Liver (tissue), 9 donors: ENCODE data around the gene CTSW. TPM values are rescaled to one million over a fixed set of nuclear protein-coding genes. Genes with fewer than 3 reads are reported as not detected.

Experiments
- DNase-seq: peaks from one replicate; pipeline ENCODE4 v3.0.0-alpha.2; 2017; ENCODE audit warnings: low spot score
- H3K27ac ChIP-seq, 2 donors: one replicate each; pipeline ENCODE4 v1.7.0; 2013; ENCODE audit warnings: inconsistent platforms in 2 of 2, low read length in 2 of 2, control low read depth in 1 of 2, low read depth in 1 of 2, mild to moderate bottlenecking in 1 of 2
- H3K27me3 ChIP-seq, 4 donors: one replicate each; pipeline versions ENCODE4 v1.6.1 to v1.7.0; 2013; ENCODE audit warnings: low read length in 3 of 4, inconsistent platforms in 1 of 4, mild to moderate bottlenecking in 1 of 4, moderate library complexity in 1 of 4; ENCODE audit not compliant: control insufficient read depth in 4 of 4, insufficient read depth in 4 of 4
- H3K36me3 ChIP-seq, 4 donors: one replicate each; pipeline versions ENCODE4 v1.6.1 to v1.7.0; 2013; ENCODE audit warnings: low read length in 3 of 4, mild to moderate bottlenecking in 3 of 4, low read depth in 1 of 4, moderate library complexity in 1 of 4; ENCODE audit not compliant: control insufficient read depth in 4 of 4, insufficient read depth in 3 of 4
- H3K4me1 ChIP-seq, 4 donors: one replicate each; pipeline versions ENCODE4 v1.6.1 to v1.7.0; 2013; ENCODE audit warnings: low read length in 3 of 4, mild to moderate bottlenecking in 3 of 4, moderate library complexity in 1 of 4; ENCODE audit not compliant: control insufficient read depth in 4 of 4, insufficient read depth in 4 of 4
- H3K4me3 ChIP-seq, 3 donors: one replicate each; pipeline versions ENCODE4 v1.6.1 to v1.7.0; 2013; ENCODE audit warnings: low read length in 3 of 3, control low read depth in 1 of 3, low read depth in 1 of 3, mild to moderate bottlenecking in 1 of 3
- H3K9ac ChIP-seq, 2 donors: one replicate each; pipeline ENCODE4 v1.7.0; 2013; ENCODE audit warnings: low read length in 2 of 2, mild to moderate bottlenecking in 2 of 2, moderate library complexity in 2 of 2, control low read depth in 1 of 2, low read depth in 1 of 2
- H3K9me3 ChIP-seq, 4 donors: one replicate each; pipeline versions ENCODE4 v1.6.1 to v1.7.0; 2013; ENCODE audit warnings: low read length in 3 of 4; ENCODE audit not compliant: control insufficient read depth in 4 of 4
- EGR1 ChIP-seq, 2 donors: IDR thresholded peaks; 2 replicates each; pipeline ENCODE4 v1.6.1; 2016 to 2018; ENCODE audit warnings: antibody characterized with exemption in 2 of 2, low read depth in 2 of 2
- FOXA1 ChIP-seq: IDR thresholded peaks from 2 replicates; pipeline ENCODE4 v1.6.1; 2016; ENCODE audit warnings: antibody characterized with exemption
- FOXA2 ChIP-seq: IDR thresholded peaks from 2 replicates; pipeline ENCODE4 v1.6.1; 2016; ENCODE audit warnings: antibody characterized with exemption
- GABPA ChIP-seq, 2 donors: IDR thresholded peaks in 1 of 2; conservative IDR thresholded peaks in 1 of 2; 2 replicates each; pipeline ENCODE4 v1.6.1; 2016; ENCODE audit warnings: antibody characterized with exemption in 2 of 2, mild to moderate bottlenecking in 1 of 2, moderate library complexity in 1 of 2
- HNF4A ChIP-seq, 2 donors: conservative IDR thresholded peaks; 2 replicates each; pipeline ENCODE4 v1.6.1; 2016; ENCODE audit warnings: antibody characterized with exemption in 2 of 2, mild to moderate bottlenecking in 2 of 2
- HNF4G ChIP-seq: IDR thresholded peaks from 2 replicates; pipeline ENCODE4 v1.6.1; 2016; ENCODE audit warnings: antibody characterized with exemption
- JUND ChIP-seq, 2 donors: IDR thresholded peaks; 2 replicates each; pipeline ENCODE4 v1.6.1; 2016; ENCODE audit warnings: antibody characterized with exemption in 2 of 2
- NR2F2 ChIP-seq: IDR thresholded peaks from 2 replicates; pipeline ENCODE4 v1.6.1; 2016; ENCODE audit warnings: antibody characterized with exemption
- RAD21 ChIP-seq, 2 donors: IDR thresholded peaks; 2 replicates each; pipeline ENCODE4 v1.6.1; 2016; ENCODE audit warnings: antibody characterized with exemption in 2 of 2, mild to moderate bottlenecking in 2 of 2
- RXRA ChIP-seq, 2 donors: IDR thresholded peaks; 2 replicates each; pipeline ENCODE4 v1.6.1; 2017 to 2018; ENCODE audit warnings: antibody characterized with exemption in 2 of 2, mild to moderate bottlenecking in 1 of 2
- SP1 ChIP-seq: IDR thresholded peaks from 2 replicates; pipeline ENCODE4 v1.6.1; 2018; ENCODE audit warnings: antibody characterized with exemption, mild to moderate bottlenecking
- TAF1 ChIP-seq: conservative IDR thresholded peaks from 2 replicates; pipeline ENCODE4 v1.6.1; 2016; ENCODE audit warnings: antibody characterized with exemption, mild to moderate bottlenecking
- YY1 ChIP-seq: IDR thresholded peaks from 2 replicates; pipeline ENCODE4 v1.6.1; 2016; ENCODE audit warnings: antibody characterized with exemption, mild to moderate bottlenecking
- WGBS: extraction: QIAGEN DNeasy Blood & Tissue Kit; methylation state at CpG from one replicate; pipeline ENCODE4 v1.1.7; 2013; 5-methylcytosine and 5-hydroxymethylcytosine counted together
- polyA plus RNA-seq, 2 donors: library from polyadenylated mRNA; stranded (reverse) in 1 of 2; unstranded in 1 of 2; fragments of 200-250 nt in 1 of 2; fragments of >200 nt in 1 of 2; fragmentation: Nextera tagmentation in 1 of 2; extraction: Ambion mirVana in 1 of 2; gene quantifications; one replicate each; pipeline versions ENCODE4 v1.2.1 to v1.2.3, GENCODE V29; 2013 to 2015
- total RNA-seq, 2 donors: library from RNA; depleted of rRNA; stranded (reverse); fragments of >200 nt; gene quantifications; one replicate each; pipeline ENCODE4 v1.2.3, GENCODE V29; 2014
- TF ChIP-seq, protein P1 (sequence below): IDR thresholded peaks from 2 replicates; pipeline ENCODE4 v1.6.1; 2016; ENCODE audit warnings: antibody characterized with exemption
- TF ChIP-seq, protein P2 (sequence below): fragments of 150-350 bp; IDR thresholded peaks from 2 replicates; pipeline ENCODE4 v1.5.1; 2017; ENCODE audit warnings: improper control_type of control experiment, low read depth, low read length; ENCODE audit not compliant: missing input control
- TF ChIP-seq, protein P3 (sequence below): IDR thresholded peaks from 2 replicates; pipeline ENCODE4 v1.6.1; 2016; ENCODE audit warnings: antibody characterized with exemption, mild to moderate bottlenecking
- TF ChIP-seq, protein P4 (sequence below): IDR thresholded peaks from 2 replicates; pipeline ENCODE4 v1.6.1; 2016; ENCODE audit warnings: antibody characterized with exemption
- TF ChIP-seq, protein P5 (sequence below): IDR thresholded peaks from 2 replicates; pipeline ENCODE4 v1.6.1; 2016; ENCODE audit warnings: antibody characterized with exemption
- donor health status: healthy.
- donor health status: healthy.
- donor health status: healthy.
- donor health status: healthy.
- donor health status: healthy.

The CTSW gene
- total and polyA plus RNA-seq, 4 donors: 1.3 to 2.9 (median 2.1) TPM

DNA sequence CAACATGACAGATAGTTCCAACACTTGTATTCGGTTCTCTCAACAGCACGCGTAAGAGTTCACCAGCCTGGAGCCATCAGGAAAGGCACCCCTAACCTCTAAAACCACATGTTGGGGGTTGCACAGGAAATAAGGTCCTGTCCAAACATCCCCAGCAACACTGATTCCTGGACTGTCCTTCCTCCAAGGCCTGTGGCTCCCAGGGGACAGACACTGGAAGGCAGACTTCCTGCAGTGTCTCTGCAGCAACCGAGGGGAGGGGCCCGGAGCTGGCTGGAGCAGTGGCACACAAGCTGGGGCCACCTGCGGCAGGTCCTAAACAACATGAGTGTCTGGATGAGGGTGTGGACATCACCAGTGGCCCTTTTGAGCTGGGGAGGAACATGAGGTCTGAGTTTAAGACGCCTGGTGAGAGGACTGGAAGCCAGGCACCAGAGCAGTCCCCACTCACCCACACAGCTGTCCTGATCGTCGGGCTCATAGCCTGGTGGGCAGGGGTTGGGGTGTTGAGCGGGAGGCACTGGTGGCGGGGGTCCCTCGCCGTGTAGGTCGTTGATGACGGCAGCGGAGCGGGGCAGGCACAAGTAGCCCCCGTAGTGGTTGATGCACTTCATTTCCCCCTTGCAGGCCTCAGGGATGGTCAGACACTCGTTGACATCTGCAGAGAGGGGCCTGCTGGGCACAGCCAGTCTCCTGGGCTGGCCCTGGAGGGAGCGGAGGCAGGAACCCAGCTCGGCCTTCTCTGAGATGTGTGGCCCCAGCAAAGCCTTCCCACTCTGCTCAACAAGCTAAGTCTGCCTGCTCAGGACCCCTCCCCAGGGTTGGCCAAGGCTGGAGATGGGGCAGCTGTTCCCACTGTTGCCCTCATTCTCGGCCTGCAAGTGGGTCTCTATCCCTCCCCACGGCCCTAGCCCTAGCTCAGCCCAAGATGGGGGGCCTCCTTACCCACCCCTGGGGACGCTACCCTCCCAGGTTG lies 8.6 kb upstream of the CTSW start:
- no peak overlapping the region for H3K9ac ChIP-seq
- TF ChIP-seq NR2F2: peak; percentile 51
- TF ChIP-seq, protein P1, sequence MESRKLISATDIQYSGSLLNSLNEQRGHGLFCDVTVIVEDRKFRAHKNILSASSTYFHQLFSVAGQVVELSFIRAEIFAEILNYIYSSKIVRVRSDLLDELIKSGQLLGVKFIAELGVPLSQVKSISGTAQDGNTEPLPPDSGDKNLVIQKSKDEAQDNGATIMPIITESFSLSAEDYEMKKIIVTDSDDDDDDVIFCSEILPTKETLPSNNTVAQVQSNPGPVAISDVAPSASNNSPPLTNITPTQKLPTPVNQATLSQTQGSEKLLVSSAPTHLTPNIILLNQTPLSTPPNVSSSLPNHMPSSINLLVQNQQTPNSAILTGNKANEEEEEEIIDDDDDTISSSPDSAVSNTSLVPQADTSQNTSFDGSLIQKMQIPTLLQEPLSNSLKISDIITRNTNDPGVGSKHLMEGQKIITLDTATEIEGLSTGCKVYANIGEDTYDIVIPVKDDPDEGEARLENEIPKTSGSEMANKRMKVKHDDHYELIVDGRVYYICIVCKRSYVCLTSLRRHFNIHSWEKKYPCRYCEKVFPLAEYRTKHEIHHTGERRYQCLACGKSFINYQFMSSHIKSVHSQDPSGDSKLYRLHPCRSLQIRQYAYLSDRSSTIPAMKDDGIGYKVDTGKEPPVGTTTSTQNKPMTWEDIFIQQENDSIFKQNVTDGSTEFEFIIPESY: no peak
- H3K27ac ChIP-seq: no peak overlapping the region
- peaks cover 0 to 20% (median 6%) of the 10 kb centered on the region in 4 donors for H3K4me1 ChIP-seq
- H3K4me3 ChIP-seq: no peak overlapping the region
- no peaks in the 10 kb centered on the region for H3K27me3 ChIP-seq
- no peaks in the 10 kb centered on the region for H3K9me3 ChIP-seq
- 78% methylated on average over 24 of the region's 24 CpGs for WGBS
- DNase-seq: no peak
- H3K36me3 ChIP-seq: peaks cover 0 to 13% (median 3%) of the 10 kb centered on the region in 4 donors

DNA sequence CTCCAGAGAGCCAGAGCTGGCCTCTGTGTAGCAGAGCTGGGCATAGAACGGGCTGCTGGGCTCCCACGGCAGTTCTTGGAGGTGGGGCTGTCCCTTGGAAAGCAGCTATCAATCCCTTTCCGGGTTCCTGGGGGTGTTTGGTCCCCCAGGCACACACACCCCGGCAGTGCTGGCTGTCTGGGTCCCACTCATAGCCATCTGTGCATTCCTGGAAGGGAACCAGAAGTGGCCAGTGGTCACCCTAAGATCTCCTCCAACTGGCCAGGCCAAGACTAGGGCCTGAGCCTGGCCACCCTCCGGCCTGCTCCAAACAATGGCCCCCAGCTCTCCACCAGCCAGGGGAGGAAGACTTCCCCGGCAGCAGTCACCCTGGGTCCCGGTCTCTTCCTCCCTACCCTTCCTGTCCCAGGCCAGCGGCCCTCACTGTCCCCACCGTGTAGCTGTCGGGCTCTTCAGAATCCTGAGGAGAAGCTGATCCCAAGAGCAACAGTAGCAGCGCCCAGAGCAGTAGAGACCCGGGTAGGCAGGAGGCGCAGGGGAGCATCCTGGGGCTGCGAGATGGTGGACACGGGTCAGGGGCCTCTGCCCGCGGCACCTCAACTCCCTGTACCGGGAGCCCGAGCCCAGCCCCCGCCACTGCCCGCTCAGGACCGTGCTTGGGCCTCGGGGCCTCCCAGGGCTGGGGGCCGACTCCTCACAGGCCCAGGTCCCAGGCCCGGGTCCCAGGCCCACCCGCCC lies 7.7 kb upstream of the CTSW start:
- WGBS: 62% methylated on average over 26 of the region's 26 CpGs
- Histone ChIP-seq H3K9ac (no peak overlapping the region), H3K9me3 (no peaks in the 10 kb centered on the region), H3K27me3 (no peaks in the 10 kb centered on the region), H3K4me3 (peak overlapping the region in 1 of 3 donors; percentile 41), H3K27ac (peak overlapping the region; percentile 28 to 54), H3K4me1 (peaks cover 0 to 20% (median 6%) of the 10 kb centered on the region in 4 donors), H3K36me3 (peaks cover 0 to 4% (median 0%) of the 10 kb centered on the region in 4 donors)
- no peak for DNase-seq
- no peak for TF ChIP-seq FOXA1
- no peak for TF ChIP-seq TAF1
- no peak for TF ChIP-seq EGR1 (IDR thresholded peaks at IDR 0.05; ENCODE audit: low read depth in 2 of 2)
- TF ChIP-seq, protein P1: no peak
- TF ChIP-seq, protein P2, sequence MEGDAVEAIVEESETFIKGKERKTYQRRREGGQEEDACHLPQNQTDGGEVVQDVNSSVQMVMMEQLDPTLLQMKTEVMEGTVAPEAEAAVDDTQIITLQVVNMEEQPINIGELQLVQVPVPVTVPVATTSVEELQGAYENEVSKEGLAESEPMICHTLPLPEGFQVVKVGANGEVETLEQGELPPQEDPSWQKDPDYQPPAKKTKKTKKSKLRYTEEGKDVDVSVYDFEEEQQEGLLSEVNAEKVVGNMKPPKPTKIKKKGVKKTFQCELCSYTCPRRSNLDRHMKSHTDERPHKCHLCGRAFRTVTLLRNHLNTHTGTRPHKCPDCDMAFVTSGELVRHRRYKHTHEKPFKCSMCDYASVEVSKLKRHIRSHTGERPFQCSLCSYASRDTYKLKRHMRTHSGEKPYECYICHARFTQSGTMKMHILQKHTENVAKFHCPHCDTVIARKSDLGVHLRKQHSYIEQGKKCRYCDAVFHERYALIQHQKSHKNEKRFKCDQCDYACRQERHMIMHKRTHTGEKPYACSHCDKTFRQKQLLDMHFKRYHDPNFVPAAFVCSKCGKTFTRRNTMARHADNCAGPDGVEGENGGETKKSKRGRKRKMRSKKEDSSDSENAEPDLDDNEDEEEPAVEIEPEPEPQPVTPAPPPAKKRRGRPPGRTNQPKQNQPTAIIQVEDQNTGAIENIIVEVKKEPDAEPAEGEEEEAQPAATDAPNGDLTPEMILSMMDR: no peak
- TF ChIP-seq, protein P3, sequence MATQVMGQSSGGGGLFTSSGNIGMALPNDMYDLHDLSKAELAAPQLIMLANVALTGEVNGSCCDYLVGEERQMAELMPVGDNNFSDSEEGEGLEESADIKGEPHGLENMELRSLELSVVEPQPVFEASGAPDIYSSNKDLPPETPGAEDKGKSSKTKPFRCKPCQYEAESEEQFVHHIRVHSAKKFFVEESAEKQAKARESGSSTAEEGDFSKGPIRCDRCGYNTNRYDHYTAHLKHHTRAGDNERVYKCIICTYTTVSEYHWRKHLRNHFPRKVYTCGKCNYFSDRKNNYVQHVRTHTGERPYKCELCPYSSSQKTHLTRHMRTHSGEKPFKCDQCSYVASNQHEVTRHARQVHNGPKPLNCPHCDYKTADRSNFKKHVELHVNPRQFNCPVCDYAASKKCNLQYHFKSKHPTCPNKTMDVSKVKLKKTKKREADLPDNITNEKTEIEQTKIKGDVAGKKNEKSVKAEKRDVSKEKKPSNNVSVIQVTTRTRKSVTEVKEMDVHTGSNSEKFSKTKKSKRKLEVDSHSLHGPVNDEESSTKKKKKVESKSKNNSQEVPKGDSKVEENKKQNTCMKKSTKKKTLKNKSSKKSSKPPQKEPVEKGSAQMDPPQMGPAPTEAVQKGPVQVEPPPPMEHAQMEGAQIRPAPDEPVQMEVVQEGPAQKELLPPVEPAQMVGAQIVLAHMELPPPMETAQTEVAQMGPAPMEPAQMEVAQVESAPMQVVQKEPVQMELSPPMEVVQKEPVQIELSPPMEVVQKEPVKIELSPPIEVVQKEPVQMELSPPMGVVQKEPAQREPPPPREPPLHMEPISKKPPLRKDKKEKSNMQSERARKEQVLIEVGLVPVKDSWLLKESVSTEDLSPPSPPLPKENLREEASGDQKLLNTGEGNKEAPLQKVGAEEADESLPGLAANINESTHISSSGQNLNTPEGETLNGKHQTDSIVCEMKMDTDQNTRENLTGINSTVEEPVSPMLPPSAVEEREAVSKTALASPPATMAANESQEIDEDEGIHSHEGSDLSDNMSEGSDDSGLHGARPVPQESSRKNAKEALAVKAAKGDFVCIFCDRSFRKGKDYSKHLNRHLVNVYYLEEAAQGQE: no peak
- TF ChIP-seq RXRA (IDR thresholded peaks at IDR 0.05): no peak
- no peak for TF ChIP-seq YY1
- TF ChIP-seq JUND (IDR thresholded peaks at IDR 0.05): no peak
- TF ChIP-seq, protein P4, sequence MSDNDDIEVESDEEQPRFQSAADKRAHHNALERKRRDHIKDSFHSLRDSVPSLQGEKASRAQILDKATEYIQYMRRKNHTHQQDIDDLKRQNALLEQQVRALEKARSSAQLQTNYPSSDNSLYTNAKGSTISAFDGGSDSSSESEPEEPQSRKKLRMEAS: no peak
- TF ChIP-seq SP1: no peak
- TF ChIP-seq HNF4A (conservative IDR thresholded peaks at IDR 0.05): no peak
- no peak for TF ChIP-seq HNF4G
- no peak for TF ChIP-seq NR2F2
- no peak for TF ChIP-seq GABPA (IDR thresholded peaks at IDR 0.05 in 1 of 2, conservative IDR thresholded peaks at IDR 0.05 in 1 of 2)
- TF ChIP-seq, protein P5, sequence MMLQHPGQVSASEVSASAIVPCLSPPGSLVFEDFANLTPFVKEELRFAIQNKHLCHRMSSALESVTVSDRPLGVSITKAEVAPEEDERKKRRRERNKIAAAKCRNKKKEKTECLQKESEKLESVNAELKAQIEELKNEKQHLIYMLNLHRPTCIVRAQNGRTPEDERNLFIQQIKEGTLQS: no peak
- TF ChIP-seq RAD21 (IDR thresholded peaks at IDR 0.05): no peak
- TF ChIP-seq FOXA2: no peak
